Measurements from ENCODE around the gene PAXIP1.
"Not testable (repeated sequence)": the region's sequence is repeated elsewhere in the genome, so short reads cannot be mapped to it uniquely, and the experiment has no call there.

DNA sequence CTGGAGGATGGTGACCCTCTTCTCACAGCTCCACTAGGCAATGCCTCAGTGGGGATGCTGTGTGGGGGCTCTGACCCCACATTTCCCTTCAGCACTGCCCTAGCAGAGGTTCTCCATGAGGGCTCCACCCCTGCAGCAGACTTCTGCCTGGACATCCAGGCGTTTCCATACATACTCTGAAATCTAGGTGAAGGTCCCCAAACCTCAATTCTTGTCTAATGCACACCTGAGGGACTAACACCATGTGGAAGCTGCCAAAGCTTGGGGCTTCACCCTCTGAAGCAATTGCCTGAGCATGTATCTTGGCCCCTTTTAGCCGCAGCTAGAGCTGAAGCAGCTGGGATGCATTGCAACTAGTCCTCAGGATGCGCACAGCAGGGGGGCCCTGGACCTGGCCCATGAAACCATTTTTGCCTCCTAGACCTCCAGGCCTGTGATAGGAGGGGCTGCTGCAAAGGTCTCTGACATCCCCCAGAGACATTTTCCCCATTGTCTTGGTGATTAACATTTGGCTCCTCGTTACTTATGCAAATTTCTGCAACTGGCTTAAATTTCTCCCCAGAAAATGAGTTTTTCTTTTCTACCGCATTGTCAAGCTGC lies 68.5 kb downstream of the PAXIP1 start:
- TF ChIP-seq, protein P1, sequence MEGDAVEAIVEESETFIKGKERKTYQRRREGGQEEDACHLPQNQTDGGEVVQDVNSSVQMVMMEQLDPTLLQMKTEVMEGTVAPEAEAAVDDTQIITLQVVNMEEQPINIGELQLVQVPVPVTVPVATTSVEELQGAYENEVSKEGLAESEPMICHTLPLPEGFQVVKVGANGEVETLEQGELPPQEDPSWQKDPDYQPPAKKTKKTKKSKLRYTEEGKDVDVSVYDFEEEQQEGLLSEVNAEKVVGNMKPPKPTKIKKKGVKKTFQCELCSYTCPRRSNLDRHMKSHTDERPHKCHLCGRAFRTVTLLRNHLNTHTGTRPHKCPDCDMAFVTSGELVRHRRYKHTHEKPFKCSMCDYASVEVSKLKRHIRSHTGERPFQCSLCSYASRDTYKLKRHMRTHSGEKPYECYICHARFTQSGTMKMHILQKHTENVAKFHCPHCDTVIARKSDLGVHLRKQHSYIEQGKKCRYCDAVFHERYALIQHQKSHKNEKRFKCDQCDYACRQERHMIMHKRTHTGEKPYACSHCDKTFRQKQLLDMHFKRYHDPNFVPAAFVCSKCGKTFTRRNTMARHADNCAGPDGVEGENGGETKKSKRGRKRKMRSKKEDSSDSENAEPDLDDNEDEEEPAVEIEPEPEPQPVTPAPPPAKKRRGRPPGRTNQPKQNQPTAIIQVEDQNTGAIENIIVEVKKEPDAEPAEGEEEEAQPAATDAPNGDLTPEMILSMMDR (conservative IDR thresholded peaks at IDR 0.05 in 1 of 2, IDR thresholded peaks at IDR 0.05 in 1 of 2; ENCODE audit: low read depth in 1 of 2, low read length in 2 of 2): not testable (repeated sequence)
- TF ChIP-seq EZH2 (IDR thresholded peaks at IDR 0.05; ENCODE audit: low read length, missing control alignments): not testable (repeated sequence)
